ENCODE measurements around the gene ZMYND11. TPM values are rescaled to one million over a fixed set of nuclear protein-coding genes. Genes with fewer than 3 reads are reported as not detected.

ZMYND11 gene
- total and polyA plus RNA-seq, 12 donors = 23.6 to 153 (median 63.6) TPM

DNA sequence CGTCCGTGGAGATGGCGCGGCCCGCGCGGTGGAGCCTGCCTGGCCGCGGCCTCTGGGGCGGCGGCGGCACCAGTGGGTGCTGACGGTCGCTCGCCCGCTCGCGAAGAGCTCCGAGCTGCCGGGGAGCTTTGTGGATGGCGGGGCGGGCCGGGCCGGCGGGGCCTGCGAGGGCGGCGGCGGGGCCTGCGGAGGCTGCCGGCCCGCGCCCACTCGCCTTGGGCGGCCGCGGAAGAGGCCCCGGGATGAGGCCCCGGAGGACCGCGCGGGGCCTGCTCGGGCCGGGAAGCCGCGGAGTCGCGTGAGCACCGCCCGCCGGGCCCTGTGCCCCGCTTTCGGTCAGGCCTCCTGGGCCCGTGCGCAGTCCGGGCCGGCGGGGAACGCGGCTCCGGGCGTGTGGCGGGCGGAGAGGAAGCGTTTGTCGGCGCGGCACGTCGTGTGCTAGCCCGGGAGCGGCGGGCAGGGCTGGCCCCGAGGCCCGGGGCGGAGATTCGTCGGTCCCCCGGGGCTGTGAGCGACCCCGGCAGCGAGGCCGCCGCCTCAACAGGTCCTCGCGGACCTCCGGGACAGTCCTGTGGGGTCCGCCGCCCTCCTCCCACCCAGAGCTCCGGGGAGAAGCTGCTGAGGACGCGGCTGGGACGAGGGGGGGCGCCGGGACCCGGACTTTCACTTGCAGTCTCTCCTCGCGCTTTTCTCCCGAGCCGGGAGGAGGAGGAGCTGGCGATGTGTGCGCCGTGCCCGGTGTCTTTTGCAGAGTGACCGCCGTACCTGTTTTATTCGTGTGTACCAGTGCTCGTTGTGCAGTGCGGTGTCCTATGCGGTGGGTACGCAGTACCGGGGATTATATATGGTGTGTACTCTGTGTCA is 578 bp downstream of the ZMYND11 start:
- no peak for TF ChIP-seq CTCF (IDR thresholded peaks at IDR 0.05)
- peak; percentile 27 to 75 for TF ChIP-seq POLR2A (IDR thresholded peaks at IDR 0.05)
- intact Hi-C loops (cut with DNase I) = no loop called here

GRCh38 chr10:136465-136762 is 1.2 kb downstream of the ZMYND11 start:
- no peak for TF ChIP-seq POLR2A (IDR thresholded peaks at IDR 0.05)
- TF ChIP-seq CTCF (IDR thresholded peaks at IDR 0.05) = no peak
- Histone ChIP-seq H3K9me3 (replicated peaks in 1 of 3) (no peaks in the 10 kb centered on the region), H3K27me3 (no peaks in the 10 kb centered on the region), H3K36me3 (replicated peaks in 1 of 2) (no peaks in the 10 kb centered on the region), H3K4me3 (peak overlapping the region in 3 of 4 donors; percentile 4 to 82 (median 47)), H3K27ac (peak overlapping the region; percentile 81 to 99 (median 97)), H3K4me1 (replicated peaks in 1 of 2) (peaks cover 14 to 40% of the 10 kb centered on the region in 2 donors)
- 10 to 11% (median 10%) methylated on average over 8 to 10 of the region's 10 CpGs for WGBS, 4 donors
- intact Hi-C loops (cut with DNase I) = no loop called here
- no peak for DNase-seq

More for the DNA sequence above, 578 bp downstream of the ZMYND11 start:
- peaks cover 14 to 40% of the 10 kb centered on the region in 2 donors for H3K4me1 ChIP-seq (replicated peaks in 1 of 2)
- peak overlapping the region; percentile 81 to 99 (median 97) for H3K27ac ChIP-seq
- no peaks in the 10 kb centered on the region for H3K36me3 ChIP-seq (replicated peaks in 1 of 2)
- DNase-seq = peak; percentile 73 to 87 (median 79)
- no peaks in the 10 kb centered on the region for H3K27me3 ChIP-seq
- WGBS, 4 donors = 0 to 1% (median 0%) methylated on average over 3 to 112 of the region's 112 CpGs
- H3K4me3 ChIP-seq = peak overlapping the region; percentile 4 to 82 (median 36)
- H3K9me3 ChIP-seq (replicated peaks in 1 of 3) = no peaks in the 10 kb centered on the region

GRCh38 chr10:137031-137430 is 1.8 kb downstream of the ZMYND11 start:
- DNase-seq = no peak
- 83 to 88% (median 88%) methylated on average over 1 of the region's 1 CpG for WGBS, 4 donors
- intact Hi-C loops (cut with DNase I) = no loop called here
- Histone ChIP-seq H3K36me3 (replicated peaks in 1 of 2) (no peaks in the 10 kb centered on the region), H3K4me1 (replicated peaks in 1 of 2) (peaks cover 14 to 40% of the 10 kb centered on the region in 2 donors), H3K4me3 (peak overlapping the region in 1 of 4 donors; percentile 82), H3K9me3 (replicated peaks in 1 of 3) (no peaks in the 10 kb centered on the region), H3K27me3 (no peaks in the 10 kb centered on the region), H3K27ac (no peak overlapping the region)
- TF ChIP-seq POLR2A (IDR thresholded peaks at IDR 0.05) (no peak), CTCF (IDR thresholded peaks at IDR 0.05) (peak in 5 of 6 experiments; percentile 16 to 33 (median 26))

- DNase-seq = no peak
- TF ChIP-seq CTCF (IDR thresholded peaks at IDR 0.05) (no peak), POLR2A (IDR thresholded peaks at IDR 0.05) (no peak)
- intact Hi-C loops (cut with DNase I) = no loop called here
- no peak overlapping the region for H3K4me3 ChIP-seq
- no peak overlapping the region for H3K27ac ChIP-seq
- H3K27me3 ChIP-seq = no peaks in the 10 kb centered on the region
- peaks cover 14 to 45% of the 10 kb centered on the region in 2 donors for H3K4me1 ChIP-seq (replicated peaks in 1 of 2)
- no peaks in the 10 kb centered on the region for H3K36me3 ChIP-seq (replicated peaks in 1 of 2)
- H3K9me3 ChIP-seq (replicated peaks in 1 of 3) = no peaks in the 10 kb centered on the region
These were observed 2.4 kb downstream of the ZMYND11 start for GRCh38 chr10:137606-138005.
